ENCODE measurements around the gene PTGFRN. TPM values are rescaled to one million over a fixed set of nuclear protein-coding genes. Genes with fewer than 3 reads are reported as not detected.
A peak's percentile ranks its signal among the peaks of the same experiment; 100 is the strongest.

Gene PTGFRN
- total and polyA plus RNA-seq, 2 experiments from 2014 or later: 17.4 to 32.7 TPM

DNA sequence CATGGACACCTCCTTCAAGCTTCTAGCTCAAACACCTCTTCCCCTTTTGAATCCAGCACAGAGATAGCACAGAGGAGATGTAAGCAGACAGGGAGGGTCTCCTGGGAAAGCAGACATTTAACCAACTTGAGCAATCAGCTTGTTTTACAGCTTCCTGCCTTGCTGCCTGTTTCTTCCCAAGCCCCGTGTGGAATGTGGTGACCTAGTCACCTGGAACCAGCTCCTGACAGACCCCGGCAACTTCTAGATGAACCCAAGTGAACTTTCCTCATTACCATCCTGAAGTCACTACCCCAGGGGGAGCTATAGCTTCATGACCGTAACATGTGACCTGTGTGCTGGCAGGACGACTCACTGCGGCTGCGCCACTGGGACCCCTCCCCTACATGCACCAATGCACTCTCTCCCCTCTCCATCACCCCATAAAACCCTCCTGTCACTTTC, 126.3 kb downstream of the PTGFRN start:
- peak; percentile 70 for DNase-seq (ENCODE audit: low spot score)
- peak overlapping the region; percentile 25; the same call in 1 of the 2 replicates for H2AFZ ChIP-seq
- H3K4me3 Mint-ChIP-seq: no peak overlapping the region
- H3K4me3 ChIP-seq: no peak overlapping the region
- no peak overlapping the region for H3K27ac Mint-ChIP-seq
- no peaks in the 10 kb centered on the region for H3K4me1 ChIP-seq (ENCODE audit: insufficient read depth)
- H3K27me3 Mint-ChIP-seq (ENCODE audit: insufficient read depth, low read depth, poor library complexity): no peaks in the 10 kb centered on the region
- H3F3A ChIP-seq (replicated peaks; ENCODE audit: low read depth): no peaks in the 10 kb centered on the region
- H3K9me2 ChIP-seq (ENCODE audit: insufficient read depth): 0 out of 2 replicates have a peak, but pooled peaks cover 3% of the 10 kb centered on the region
- no peaks in the 10 kb centered on the region for H3K36me3 Mint-ChIP-seq (ENCODE audit: low read depth)
- no peaks in the 10 kb centered on the region for H3K36me3 ChIP-seq (ENCODE audit: insufficient read depth)
- no peak overlapping the region for H3K27ac ChIP-seq (ENCODE audit: low read depth)
- H3K4me2 ChIP-seq: no peak overlapping the region
- H3K27me3 ChIP-seq (ENCODE audit: insufficient read depth): no peaks in the 10 kb centered on the region
- H3K4me1 Mint-ChIP-seq: peaks cover 16% of the 10 kb centered on the region
- H3K9me3 Mint-ChIP-seq: no peaks in the 10 kb centered on the region; the same call in 2 of the 3 replicates
- H4K20me1 ChIP-seq (replicated peaks; ENCODE audit: insufficient read depth): no peaks in the 10 kb centered on the region
- no peaks in the 10 kb centered on the region for H3K79me2 ChIP-seq (replicated peaks; ENCODE audit: insufficient read depth)
- TF ChIP-seq CTCF (conservative IDR thresholded peaks at IDR 0.05; ENCODE audit: low read depth in 2 of 2) (peak; percentile 14 to 36; a peak in 2 of 4 replicates), POLR2AphosphoS5 (IDR thresholded peaks at IDR 0.05; ENCODE audit: low read depth) (no peak)
- ATAC-seq: peak; percentile 78

DNA sequence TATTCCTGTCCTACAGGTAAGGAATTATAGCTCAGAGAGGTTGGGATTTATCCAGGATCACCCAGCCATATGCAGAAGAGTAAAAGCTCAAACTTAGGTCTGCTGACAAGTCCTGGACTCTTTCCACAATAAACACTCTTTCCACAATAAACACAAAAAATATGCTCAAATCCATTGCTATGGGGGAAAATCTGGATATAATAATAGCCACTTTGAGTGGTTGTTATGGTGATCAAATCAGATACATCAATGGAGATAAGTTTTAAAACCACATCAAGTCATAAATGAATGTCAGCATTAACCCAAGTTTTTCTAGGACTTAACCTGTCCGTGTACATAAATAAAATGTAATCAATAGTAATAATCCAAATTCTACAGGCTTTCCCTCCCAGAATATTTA, 128.1 kb downstream of the PTGFRN start:
- no peaks in the 10 kb centered on the region for H4K20me1 ChIP-seq (replicated peaks; ENCODE audit: insufficient read depth)
- H3K36me3 Mint-ChIP-seq (ENCODE audit: low read depth): no peaks in the 10 kb centered on the region

More for the DNA sequence above, 128.1 kb downstream of the PTGFRN start:
- Histone ChIP-seq H3K27me3 (ENCODE audit: insufficient read depth) (no peaks in the 10 kb centered on the region), H3K79me2 (replicated peaks; ENCODE audit: insufficient read depth) (no peaks in the 10 kb centered on the region), H3F3A (replicated peaks; ENCODE audit: low read depth) (no peaks in the 10 kb centered on the region), H3K36me3 (ENCODE audit: insufficient read depth) (no peaks in the 10 kb centered on the region), H3K4me3 (no peak overlapping the region), H3K4me1 (ENCODE audit: insufficient read depth) (no peaks in the 10 kb centered on the region), H3K9me2 (ENCODE audit: insufficient read depth) (0 out of 2 replicates have a peak, but pooled peaks cover 3% of the 10 kb centered on the region), H3K4me2 (no peak overlapping the region), H3K27ac (ENCODE audit: low read depth) (no peak overlapping the region), H2AFZ (no peak overlapping the region)
- peaks cover 16% of the 10 kb centered on the region for H3K4me1 Mint-ChIP-seq
- ATAC-seq: no peak
- no peak overlapping the region for H3K27ac Mint-ChIP-seq
- H3K27me3 Mint-ChIP-seq (ENCODE audit: insufficient read depth, low read depth, poor library complexity): no peaks in the 10 kb centered on the region
- H3K9me3 Mint-ChIP-seq: no peaks in the 10 kb centered on the region; the same call in 2 of the 3 replicates
- no peak for DNase-seq (ENCODE audit: low spot score)
- TF ChIP-seq EZH2phosphoT487 (IDR thresholded peaks at IDR 0.05; ENCODE audit: unreplicated experiment) (no peak), EZH2 (IDR thresholded peaks at IDR 0.05; ENCODE audit: low read depth, unreplicated experiment) (no peak), NANOG (IDR thresholded peaks at IDR 0.05; ENCODE audit: borderline replicate concordance) (no peak), ZNF331 (CRISPR knock-in tag; IDR thresholded peaks at IDR 0.05; ENCODE audit: low read depth) (no peak), CREB1 (CRISPR knock-in tag; IDR thresholded peaks at IDR 0.05; ENCODE audit: low read depth) (no peak), STAT1 (IDR thresholded peaks at IDR 0.05; ENCODE audit: unreplicated experiment) (no peak)
- TF ChIP-seq, protein P1, sequence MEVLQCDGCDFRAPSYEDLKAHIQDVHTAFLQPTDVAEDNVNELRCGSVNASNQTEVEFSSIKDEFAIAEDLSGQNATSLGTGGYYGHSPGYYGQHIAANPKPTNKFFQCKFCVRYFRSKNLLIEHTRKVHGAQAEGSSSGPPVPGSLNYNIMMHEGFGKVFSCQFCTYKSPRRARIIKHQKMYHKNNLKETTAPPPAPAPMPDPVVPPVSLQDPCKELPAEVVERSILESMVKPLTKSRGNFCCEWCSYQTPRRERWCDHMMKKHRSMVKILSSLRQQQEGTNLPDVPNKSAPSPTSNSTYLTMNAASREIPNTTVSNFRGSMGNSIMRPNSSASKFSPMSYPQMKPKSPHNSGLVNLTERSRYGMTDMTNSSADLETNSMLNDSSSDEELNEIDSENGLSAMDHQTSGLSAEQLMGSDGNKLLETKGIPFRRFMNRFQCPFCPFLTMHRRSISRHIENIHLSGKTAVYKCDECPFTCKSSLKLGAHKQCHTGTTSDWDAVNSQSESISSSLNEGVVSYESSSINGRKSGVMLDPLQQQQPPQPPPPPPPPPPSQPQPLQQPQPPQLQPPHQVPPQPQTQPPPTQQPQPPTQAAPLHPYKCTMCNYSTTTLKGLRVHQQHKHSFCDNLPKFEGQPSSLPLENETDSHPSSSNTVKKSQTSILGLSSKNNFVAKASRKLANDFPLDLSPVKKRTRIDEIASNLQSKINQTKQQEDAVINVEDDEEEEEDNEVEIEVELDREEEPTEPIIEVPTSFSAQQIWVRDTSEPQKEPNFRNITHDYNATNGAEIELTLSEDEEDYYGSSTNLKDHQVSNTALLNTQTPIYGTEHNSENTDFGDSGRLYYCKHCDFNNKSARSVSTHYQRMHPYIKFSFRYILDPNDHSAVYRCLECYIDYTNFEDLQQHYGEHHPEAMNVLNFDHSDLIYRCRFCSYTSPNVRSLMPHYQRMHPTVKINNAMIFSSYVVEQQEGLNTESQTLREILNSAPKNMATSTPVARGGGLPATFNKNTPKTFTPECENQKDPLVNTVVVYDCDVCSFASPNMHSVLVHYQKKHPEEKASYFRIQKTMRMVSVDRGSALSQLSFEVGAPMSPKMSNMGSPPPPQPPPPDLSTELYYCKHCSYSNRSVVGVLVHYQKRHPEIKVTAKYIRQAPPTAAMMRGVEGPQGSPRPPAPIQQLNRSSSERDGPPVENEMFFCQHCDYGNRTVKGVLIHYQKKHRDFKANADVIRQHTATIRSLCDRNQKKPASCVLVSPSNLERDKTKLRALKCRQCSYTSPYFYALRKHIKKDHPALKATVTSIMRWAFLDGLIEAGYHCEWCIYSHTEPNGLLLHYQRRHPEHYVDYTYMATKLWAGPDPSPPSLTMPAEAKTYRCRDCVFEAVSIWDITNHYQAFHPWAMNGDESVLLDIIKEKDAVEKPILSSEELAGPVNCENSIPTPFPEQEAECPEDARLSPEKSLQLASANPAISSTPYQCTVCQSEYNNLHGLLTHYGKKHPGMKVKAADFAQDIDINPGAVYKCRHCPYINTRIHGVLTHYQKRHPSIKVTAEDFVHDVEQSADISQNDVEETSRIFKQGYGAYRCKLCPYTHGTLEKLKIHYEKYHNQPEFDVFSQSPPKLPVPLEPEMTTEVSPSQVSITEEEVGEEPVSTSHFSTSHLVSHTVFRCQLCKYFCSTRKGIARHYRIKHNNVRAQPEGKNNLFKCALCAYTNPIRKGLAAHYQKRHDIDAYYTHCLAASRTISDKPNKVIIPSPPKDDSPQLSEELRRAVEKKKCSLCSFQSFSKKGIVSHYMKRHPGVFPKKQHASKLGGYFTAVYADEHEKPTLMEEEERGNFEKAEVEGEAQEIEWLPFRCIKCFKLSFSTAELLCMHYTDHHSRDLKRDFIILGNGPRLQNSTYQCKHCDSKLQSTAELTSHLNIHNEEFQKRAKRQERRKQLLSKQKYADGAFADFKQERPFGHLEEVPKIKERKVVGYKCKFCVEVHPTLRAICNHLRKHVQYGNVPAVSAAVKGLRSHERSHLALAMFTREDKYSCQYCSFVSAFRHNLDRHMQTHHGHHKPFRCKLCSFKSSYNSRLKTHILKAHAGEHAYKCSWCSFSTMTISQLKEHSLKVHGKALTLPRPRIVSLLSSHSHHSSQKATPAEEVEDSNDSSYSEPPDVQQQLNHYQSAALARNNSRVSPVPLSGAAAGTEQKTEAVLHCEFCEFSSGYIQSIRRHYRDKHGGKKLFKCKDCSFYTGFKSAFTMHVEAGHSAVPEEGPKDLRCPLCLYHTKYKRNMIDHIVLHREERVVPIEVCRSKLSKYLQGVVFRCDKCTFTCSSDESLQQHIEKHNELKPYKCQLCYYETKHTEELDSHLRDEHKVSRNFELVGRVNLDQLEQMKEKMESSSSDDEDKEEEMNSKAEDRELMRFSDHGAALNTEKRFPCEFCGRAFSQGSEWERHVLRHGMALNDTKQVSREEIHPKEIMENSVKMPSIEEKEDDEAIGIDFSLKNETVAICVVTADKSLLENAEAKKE (CRISPR knock-in tag; IDR thresholded peaks at IDR 0.05): no peak
- TF ChIP-seq, protein P2, sequence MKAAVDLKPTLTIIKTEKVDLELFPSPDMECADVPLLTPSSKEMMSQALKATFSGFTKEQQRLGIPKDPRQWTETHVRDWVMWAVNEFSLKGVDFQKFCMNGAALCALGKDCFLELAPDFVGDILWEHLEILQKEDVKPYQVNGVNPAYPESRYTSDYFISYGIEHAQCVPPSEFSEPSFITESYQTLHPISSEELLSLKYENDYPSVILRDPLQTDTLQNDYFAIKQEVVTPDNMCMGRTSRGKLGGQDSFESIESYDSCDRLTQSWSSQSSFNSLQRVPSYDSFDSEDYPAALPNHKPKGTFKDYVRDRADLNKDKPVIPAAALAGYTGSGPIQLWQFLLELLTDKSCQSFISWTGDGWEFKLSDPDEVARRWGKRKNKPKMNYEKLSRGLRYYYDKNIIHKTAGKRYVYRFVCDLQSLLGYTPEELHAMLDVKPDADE (IDR thresholded peaks at IDR 0.05): no peak
- no peak overlapping the region for H3K4me3 Mint-ChIP-seq
